Measurements from ENCODE around the gene SELENOT. TPM values are rescaled to one million over a fixed set of nuclear protein-coding genes. Genes with fewer than 3 reads are reported as not detected.

SELENOT gene
- total and polyA plus RNA-seq, 2 of the 8 experiments (the other 6 are each of a cell fraction or from before 2014, with no cell fraction given), result 79.0 to 290 TPM

DNA sequence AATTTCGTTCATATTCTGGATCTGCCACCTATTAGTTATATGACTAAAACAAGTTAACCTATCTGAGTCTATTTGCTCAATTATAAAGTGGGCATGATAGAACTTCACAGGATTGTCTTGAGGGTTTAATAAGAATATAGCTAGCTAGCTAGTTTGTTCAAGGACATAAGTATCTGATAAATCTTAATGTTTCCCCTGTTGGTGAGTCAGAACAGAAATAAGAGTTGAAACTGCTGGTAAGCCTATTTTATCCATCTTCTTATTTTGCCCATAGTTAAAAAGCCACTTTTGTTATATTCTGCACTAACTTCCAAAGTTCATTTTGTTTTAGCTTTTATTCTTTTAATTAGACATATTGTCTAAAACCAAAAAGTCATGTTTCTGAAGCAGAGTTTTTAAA is 9.4 kb downstream of the SELENOT start:
- H3K79me1 ChIP-seq (ENCODE audit: low read depth, low read length), result no peaks in the 10 kb centered on the region; the same call in 1 of the 2 replicates
- H3K4me2 ChIP-seq (ENCODE audit: insufficient read depth in 1 of 2, low read depth in 2 of 2, low read length in 2 of 2), result no peak overlapping the region
- H3K9ac ChIP-seq (replicated peaks in 1 of 4; ENCODE audit: extremely low read depth in 1 of 4, low read depth in 3 of 4, low read length in 3 of 4), result no peak overlapping the region
- peaks cover 12 to 78% of the 10 kb centered on the region in 2 experiments; a peak in 3 of 4 replicates for H3K79me2 ChIP-seq (ENCODE audit: control insufficient read depth in 1 of 2, insufficient read depth in 2 of 2, low read length in 2 of 2)
- no peaks in the 10 kb centered on the region for H3K23me2 ChIP-seq (ENCODE audit: low read depth, low read length)
- H3K9me3 ChIP-seq (ENCODE audit: insufficient read depth in 2 of 2, low read depth in 1 of 2, low read length in 1 of 2), result no peaks in the 10 kb centered on the region
- H3K27ac ChIP-seq (ENCODE audit: low read depth, low read length), result no peak overlapping the region
- no peak overlapping the region for H2BK15ac ChIP-seq (ENCODE audit: low read length)
- H3K27me3 ChIP-seq (replicated peaks in 1 of 4; ENCODE audit: control insufficient read depth in 3 of 4, extremely low read depth in 1 of 4, insufficient read depth in 3 of 4, low read length in 3 of 4), result no peaks in the 10 kb centered on the region
- peaks cover 0 to 10% (median 1%) of the 10 kb centered on the region in 4 experiments; a peak in 2 of 8 replicates for H3K36me3 ChIP-seq (ENCODE audit: control insufficient read depth in 2 of 4, insufficient read depth in 4 of 4, low read length in 3 of 4)
- H2BK5ac ChIP-seq (ENCODE audit: low read depth, low read length), result no peak overlapping the region
- H3K4me3 ChIP-seq (ENCODE audit: extremely low read depth in 1 of 4, insufficient read depth in 2 of 4, low read depth in 3 of 4, low read length in 4 of 4), result no peak overlapping the region
- H2BK20ac ChIP-seq (ENCODE audit: low read length), result no peak overlapping the region
- ChIA-PET POLR2A (ENCODE audit: partially characterized antibody) (interaction anchor here (0.8 to 1.7 kb wide), 4 partner anchors 10 to 74 kb away, joined by 3 to 5 read pairs (median 4); partner anchors contain the start of gene SELENOT), CTCF (ENCODE audit: partially characterized antibody) (interaction anchor here (1.1 kb wide), 1 partner anchor 10 kb away, joined by 3 read pairs; the partner anchor contains the start of gene SELENOT)
- no peak overlapping the region for H4K91ac ChIP-seq (replicated peaks; ENCODE audit: insufficient read length, low read length)
- DNase-seq (ENCODE audit: low read depth in 1 of 2, low spot score in 2 of 2) (no peak), FAIRE-seq (no peak)
- no peak overlapping the region for H3K14ac ChIP-seq (ENCODE audit: insufficient read length)
- H4K20me1 ChIP-seq (replicated peaks in 1 of 2; ENCODE audit: control insufficient read depth in 1 of 2, insufficient read depth in 2 of 2, low read length in 2 of 2), result peaks cover 1 to 3% of the 10 kb centered on the region in 2 experiments
- no peak overlapping the region for H2AK5ac ChIP-seq (ENCODE audit: low read depth, low read length)
- no peak overlapping the region for H3K18ac ChIP-seq (ENCODE audit: extremely low read depth, low read length)
- TF ChIP-seq POU5F1 (IDR thresholded peaks at IDR 0.05; ENCODE audit: low read depth, low read length) (no peak), HDAC2 (IDR thresholded peaks at IDR 0.05; ENCODE audit: borderline replicate concordance in 1 of 2, low read depth in 2 of 2, low read length in 2 of 2) (no peak), SRF (IDR thresholded peaks at IDR 0.05; ENCODE audit: low read depth, low read length) (no peak), SP1 (IDR thresholded peaks at IDR 0.05; ENCODE audit: low read depth, low read length) (no peak), SIRT6 (IDR thresholded peaks at IDR 0.05; ENCODE audit: low read length) (no peak)
- TF ChIP-seq, protein P1, sequence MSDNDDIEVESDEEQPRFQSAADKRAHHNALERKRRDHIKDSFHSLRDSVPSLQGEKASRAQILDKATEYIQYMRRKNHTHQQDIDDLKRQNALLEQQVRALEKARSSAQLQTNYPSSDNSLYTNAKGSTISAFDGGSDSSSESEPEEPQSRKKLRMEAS (IDR thresholded peaks at IDR 0.05), result no peak
- TF ChIP-seq, protein P2, sequence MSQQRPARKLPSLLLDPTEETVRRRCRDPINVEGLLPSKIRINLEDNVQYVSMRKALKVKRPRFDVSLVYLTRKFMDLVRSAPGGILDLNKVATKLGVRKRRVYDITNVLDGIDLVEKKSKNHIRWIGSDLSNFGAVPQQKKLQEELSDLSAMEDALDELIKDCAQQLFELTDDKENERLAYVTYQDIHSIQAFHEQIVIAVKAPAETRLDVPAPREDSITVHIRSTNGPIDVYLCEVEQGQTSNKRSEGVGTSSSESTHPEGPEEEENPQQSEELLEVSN (IDR thresholded peaks at IDR 0.05), result no peak
- no peak overlapping the region for H3K56ac ChIP-seq (replicated peaks; ENCODE audit: insufficient read length, low read depth, low read length)
- WGBS, 2 experiments (ENCODE audit: extremely low coverage in 1 of 2, insufficient coverage in 1 of 2, insufficient read length in 1 of 2, insufficient replicate concordance in 2 of 2, low coverage in 1 of 2, low lambda C conversion rate in 2 of 2, missing lambda C conversion rate in 1 of 2), result 83% methylated on average over 1 of the region's 1 CpG; no CpG with 5 or more reads in 1 of the 2 experiments
- no peak overlapping the region for H2BK120ac ChIP-seq (replicated peaks; ENCODE audit: low read depth, low read length)
- no peak overlapping the region for H2AFZ ChIP-seq (ENCODE audit: low read length)
- H4K8ac ChIP-seq (ENCODE audit: extremely low read depth, insufficient read depth, low read length), result no peak overlapping the region
- H3K4me1 ChIP-seq (replicated peaks in 1 of 4; ENCODE audit: control insufficient read depth in 3 of 4, insufficient read depth in 4 of 4, low read length in 3 of 4), result peaks cover 0 to 4% (median under 1%) of the 10 kb centered on the region in 4 experiments; a peak in 2 of 7 replicates
- H3K23ac ChIP-seq (ENCODE audit: insufficient read length), result no peak overlapping the region
- no peak overlapping the region for H4K5ac ChIP-seq (ENCODE audit: insufficient read length, low read depth, low read length)
- no peak overlapping the region for H3K4ac ChIP-seq (replicated peaks; ENCODE audit: insufficient read length, low read depth, low read length)
- no peak overlapping the region for H2BK12ac ChIP-seq (ENCODE audit: low read depth, low read length)
